Prostate gland (tissue), 1 donor: ENCODE results near the gene DPPA4.

Source experiments
- POLR2A ChIP-seq: fragments of 450-650 bp; IDR thresholded peaks from one replicate; pipeline ENCODE4 v1.6.1; 2016; ENCODE audit warnings: antibody characterized with exemption, mild to moderate bottlenecking
- POLR2AphosphoS5 ChIP-seq: sonication (generic); formaldehyde crosslinking; IDR thresholded peaks from one replicate; pipeline ENCODE4 v1.6.1; 2017; ENCODE audit warnings: antibody characterized with exemption

- no peak for TF ChIP-seq POLR2A
- TF ChIP-seq POLR2AphosphoS5 = no peak
Observed at GRCh38 chr3:109375975-109376374, 38.6 kb upstream of the DPPA4 start.
